OCI-M2 (cell line): ENCODE results near the gene TEDC2.
"Not testable (repeated sequence)": the region's sequence is repeated elsewhere in the genome, so short reads cannot be mapped to it uniquely, and the experiment has no call there.

Source experiments
- DNase-seq: peaks from one replicate; lab custom pipeline; 2025; ENCODE audit not compliant: unreplicated experiment; lab: John Stamatoyannopoulos, UW

TEDC2 gene, protein sequence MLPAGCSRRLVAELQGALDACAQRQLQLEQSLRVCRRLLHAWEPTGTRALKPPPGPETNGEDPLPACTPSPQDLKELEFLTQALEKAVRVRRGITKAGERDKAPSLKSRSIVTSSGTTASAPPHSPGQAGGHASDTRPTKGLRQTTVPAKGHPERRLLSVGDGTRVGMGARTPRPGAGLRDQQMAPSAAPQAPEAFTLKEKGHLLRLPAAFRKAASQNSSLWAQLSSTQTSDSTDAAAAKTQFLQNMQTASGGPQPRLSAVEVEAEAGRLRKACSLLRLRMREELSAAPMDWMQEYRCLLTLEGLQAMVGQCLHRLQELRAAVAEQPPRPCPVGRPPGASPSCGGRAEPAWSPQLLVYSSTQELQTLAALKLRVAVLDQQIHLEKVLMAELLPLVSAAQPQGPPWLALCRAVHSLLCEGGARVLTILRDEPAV

DNA sequence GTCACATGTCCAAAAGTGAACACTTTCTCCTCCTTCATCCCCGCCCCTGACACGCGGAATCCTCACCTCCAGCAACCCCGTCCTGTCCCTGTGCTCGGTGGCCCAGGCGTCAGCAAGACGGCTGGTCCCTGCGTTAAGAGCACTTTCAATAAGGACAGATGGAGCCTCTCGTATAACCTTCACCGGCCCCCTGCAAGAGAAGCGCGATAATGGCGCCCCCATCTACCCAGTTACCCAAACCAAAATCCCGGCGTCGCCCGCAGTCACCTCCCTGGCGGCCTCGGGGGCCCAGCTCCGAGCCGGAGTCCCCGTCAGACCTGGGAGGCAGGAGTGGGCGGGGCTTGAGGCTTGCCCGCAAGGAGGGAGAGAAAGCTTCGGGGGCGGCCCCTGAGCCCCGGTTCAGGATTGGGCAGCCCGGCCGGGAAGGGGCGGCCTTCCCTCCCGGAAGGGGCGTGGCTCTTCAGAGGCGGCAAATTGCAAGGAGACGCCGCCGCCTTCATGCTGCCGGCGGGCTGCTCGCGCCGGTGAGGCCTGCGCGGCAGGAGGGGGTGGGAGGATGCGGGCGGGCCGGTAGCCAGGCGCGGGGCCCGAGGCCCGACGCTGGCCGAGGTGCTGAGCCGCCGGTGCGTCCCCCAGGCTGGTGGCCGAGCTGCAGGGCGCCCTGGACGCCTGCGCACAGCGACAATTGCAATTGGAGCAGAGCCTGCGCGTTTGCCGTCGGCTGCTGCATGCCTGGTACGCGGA lies at the start of gene TEDC2:
TEDC2 (plus strand) TSS at position 463 of the 744 bp plus-strand sequence; CDS start at position 499, 36 bp downstream.
- DNase-seq, result peak; percentile 55

DNA sequence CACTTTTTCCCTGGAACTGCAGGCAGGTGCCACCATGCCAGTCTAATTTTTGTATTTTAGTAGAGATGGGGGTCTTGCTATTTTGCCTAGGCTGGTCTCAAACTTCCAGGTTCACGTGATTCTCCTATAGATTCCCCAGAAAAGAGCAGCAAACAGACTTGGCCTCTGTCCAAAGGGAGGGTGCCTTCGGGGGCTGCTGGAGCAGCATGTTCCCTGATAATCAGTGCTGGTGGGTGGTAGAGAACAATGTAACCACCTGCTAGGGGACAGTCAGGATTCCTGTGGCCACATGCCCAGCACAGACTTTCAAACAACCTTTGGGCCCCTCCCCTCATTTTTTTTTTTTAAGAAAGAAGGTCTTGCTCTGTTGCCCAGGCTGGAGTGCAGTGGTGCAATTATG lies 44.8 kb upstream of the TEDC2 start:
- no peak for DNase-seq

DNA sequence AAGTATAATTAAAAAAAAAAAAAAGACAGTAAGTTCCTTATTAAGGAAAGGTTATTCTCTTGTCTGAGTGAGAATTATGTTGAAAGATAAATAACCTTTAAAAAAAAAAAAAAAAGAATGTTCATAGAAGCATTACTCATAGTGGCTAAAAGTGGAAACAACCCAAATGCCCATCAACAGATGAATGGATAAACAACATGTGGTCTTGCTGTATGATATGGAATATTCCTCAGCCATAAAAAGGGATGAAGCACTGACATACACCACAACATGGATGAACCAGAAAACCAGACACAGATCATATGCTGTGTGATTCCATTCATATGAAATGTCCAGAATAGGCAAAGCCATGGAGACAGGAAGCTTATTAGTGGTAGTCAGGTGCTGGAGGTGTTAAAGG lies 39.9 kb upstream of the TEDC2 start:
- no peak for DNase-seq

DNA sequence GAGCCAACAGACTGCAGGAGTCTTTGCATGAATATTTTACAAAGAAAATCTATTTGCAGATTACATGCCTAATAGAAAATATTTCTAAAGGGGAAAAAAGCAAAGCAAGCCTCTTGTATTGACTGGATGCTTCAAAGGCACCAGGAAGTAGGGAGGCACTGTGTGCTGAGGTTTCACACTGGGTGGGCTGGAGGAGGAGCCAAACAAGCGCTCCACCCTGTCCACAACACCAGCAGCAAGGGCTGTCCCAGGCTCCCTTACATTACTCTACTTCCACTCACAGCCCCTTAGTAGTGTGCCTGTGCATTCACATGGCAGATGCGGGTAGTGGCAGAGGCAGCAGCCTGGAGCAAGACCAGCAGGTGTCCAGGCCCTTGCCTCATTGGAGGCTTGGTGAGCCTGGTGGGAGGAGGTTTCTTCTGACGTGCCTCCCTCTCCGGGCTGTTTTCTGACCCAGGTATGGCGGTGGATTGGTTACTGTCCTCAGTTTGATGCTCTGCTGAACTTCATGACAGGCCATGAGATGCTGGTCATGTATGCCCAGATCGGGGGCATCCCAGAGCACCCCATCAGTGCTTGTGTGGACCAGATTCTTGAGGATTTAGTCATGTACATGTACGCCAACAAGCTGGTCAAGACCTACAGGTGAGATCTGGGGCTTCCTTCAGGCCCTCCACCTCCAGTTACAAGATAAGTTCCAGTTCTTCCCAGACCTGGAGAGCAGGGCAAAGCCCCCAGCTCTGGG lies 37.6 kb upstream of the TEDC2 start:
- DNase-seq, result no peak

DNA sequence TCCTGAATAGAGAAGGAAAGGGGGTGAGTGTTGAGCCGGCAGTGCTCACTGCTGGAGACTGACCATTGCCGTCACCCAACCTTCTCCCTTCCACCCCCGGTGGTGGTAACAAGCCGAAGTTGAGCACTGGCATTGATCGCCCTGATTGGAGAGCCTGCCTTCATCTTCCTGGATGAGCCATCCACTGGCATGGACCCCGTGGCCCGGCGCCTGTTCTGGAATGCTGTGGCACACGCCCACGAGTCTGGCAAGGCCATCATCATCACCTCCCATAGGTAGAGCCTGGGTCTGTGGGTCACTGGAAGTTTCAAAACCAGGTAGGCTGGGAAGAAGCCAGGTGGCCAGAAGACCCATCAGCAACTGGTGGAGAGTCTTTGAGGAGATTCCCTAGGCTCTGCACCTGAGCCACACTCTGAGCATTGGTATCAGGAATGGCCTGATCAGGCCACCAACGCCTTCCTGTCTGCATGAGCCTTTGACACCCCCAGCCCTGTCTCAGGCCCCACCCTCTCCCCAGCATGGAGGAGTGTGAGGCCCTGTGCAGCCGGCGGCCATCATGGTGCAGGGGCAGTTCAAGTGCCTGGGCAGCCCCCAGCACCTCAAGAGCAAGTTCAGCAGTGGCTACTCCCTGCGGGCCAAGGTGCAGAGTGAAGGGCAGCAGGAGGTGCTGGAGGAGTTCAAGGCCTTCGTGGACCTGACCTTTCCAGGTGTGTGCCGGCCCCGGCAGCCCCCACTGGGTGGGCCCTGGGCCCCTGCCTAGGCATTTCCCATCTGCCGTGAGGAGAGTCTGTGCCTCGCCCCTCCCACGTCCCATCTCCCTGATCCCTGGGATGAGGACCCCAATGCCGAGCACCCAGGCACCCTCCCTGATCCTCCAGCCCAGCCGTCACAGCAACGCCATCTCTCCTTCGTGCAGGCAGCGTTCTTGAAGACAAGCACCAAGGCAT lies 35.6 kb upstream of the TEDC2 start:
- DNase-seq, result no peak

DNA sequence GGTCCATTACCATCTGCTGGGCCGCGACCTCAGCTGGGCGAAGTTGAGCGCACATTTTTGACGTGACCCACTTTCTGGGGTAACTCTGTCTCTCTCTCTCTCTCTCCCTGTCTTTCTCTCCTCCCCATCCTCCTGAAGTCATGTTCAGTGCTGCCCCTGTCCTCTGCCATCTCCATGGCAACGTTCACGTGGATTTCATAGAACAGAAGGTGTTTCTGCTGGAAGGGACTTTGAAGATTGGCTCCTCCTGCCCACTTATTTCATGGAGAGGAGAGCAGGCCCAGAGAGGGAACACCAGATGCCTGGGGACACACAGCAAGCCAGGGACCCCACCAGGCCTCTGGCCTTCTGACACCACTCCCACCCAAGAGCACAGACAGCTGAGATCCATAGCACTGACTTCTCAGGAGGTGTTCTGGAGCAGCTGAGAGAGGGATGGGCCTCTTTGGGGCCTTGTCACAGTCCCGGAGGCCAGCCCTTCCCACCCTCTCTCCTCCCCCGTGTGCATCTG lies 34.8 kb upstream of the TEDC2 start:
- DNase-seq, result no peak

DNA sequence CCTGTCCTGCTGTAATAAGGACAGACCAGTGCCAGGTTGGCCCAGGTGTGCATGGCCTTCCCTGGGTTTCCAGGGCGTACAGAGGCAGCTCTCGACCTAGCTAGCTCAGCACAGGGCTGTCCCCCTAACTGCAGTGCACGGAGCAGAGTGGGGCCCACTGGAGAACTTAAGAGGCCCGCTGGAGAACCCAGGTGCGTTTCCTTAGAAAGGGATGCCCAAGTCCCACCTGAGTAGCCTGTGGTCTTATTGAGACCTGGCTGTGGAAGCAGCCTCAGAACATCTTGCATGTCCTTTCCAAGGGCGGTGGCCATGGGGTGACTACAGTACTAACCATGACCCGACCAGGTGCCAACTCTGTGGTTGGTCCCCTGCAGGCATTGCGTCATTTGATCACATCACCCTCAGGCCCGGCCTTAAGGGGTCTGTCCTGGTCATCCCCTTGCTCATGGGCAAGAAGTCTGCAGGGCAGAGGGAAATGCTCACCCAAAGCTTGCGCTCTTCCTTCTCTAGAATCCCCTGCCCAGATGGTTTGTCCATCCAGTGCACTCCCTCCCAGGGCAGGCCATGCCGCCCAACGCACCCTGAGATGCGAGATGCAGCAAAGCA lies 34.0 kb upstream of the TEDC2 start:
- DNase-seq, result no peak

DNA sequence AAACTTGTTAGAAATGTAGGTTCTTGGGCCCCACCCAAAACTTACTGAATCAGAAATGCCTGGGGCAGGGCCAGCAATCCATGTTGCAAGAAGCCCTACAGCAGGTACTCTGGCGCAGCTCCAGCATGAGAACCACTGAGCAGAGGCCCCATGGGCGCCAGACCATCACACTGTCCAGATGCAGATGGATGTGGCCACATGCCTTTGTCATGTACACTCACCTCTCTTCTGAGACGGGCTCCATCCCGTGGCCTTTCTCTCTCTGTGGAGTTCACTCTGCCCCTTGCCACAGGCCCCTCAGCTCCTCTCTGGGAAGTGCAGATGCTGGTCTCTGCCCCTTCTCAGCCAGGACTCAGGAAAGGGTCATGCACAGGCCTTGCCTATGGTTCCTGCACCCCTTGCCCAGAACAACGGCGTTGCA lies 33.0 kb upstream of the TEDC2 start:
- DNase-seq, result no peak

DNA sequence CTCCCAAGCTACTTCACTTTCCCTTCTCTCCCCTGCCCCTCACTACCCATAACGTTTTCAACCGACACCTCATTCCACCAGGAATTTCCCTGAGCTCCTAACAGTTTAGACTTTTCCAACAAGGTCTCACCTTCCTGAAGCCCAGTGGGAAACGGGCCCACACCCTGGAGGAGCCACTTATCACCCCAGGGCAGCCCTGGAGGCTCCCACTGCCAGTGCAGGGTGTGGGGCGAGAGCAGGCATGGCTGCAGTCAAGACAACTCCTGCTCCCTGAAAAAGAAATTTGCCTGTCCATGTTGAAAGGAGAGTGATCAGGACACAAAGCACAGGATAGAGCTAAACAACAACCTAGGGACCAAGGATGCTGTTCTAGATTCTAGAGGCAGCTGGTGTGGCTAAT lies 32.4 kb upstream of the TEDC2 start:
- DNase-seq, result no peak

DNA sequence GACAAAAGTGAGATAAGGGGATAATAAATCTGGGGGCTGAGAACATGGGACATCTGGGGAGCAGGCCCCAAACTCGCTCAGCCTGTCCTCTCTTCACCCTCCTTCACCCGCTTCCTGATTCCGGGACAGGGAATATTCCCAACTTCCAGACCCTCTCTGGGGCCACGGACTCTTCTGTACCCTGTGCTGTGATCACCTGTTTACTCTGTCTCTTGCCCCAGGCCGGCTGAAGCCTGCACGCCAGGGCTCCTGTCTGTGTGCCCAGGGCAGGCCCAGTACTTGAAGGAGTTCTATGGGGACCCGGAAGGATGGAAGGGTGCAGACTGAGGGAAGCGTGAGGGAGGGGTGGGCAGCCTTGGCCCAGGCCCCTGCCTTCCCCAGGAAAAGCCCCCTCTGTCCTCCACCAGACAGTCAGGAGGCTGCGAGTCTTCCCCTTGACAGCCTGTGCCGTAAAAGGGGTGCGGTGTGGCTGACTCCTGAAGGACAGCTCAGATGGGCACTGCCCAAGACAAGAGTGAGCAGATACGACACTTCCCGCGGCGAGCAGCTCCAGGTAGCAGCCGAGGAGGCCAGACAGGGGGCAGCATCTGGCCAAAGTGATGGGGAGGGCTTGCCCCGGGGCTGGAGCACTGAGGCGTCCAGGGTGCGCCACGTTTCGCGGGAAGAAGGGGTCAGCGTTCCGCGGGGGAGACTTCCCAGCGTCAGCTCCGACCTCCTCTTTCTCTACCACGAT lies 31.7 kb upstream of the TEDC2 start:
- DNase-seq, result no peak

DNA sequence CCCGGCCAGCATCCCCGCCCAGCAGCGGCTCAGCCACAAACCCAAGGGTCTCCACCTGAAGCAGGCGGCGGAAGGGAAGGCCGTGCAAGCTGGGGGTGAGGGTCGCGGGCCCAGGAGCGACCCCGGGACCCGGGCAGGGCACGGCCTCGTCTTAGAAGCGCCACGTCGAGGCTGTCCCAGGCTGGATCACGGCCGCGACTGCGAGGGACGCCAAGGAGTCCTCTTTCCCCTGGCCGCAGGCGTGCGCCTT lies 31.2 kb upstream of the TEDC2 start:
- DNase-seq, result no peak

DNA sequence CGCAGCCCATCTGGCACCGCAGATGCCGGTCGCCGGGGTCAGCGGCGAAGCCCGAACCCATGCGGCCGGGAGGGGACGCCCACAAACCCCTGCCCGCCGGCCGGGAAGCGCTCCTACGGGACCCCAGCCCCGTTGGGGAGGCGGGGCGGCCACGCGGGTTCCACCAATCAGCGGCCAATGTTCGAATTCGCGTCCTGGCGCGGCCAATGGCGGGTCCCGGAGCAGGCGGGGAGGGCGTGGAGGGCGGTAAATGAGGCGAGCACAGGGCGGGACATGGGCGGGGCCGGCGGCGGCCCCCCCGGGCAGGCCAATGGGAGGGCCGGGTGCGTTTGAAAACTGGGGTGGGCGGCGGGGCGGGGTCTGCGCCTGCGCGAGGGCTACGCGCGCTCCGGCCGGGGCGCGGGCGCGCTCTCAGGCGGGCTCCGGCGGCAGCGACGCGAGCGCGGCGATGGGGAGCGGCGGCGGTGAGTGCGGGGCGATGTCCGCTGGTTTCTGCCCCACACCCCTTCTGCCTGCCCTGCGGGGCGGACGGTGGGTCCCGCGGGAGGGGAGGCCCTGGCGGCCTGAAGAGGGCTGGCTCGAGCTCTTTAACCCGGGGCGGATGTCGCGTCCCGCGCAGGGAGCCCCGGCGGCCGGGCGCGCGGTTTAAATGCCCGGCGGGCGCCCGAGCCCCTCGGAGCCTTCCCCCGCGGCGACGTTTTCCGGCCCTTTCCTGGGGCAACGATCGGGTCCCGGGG lies 30.7 kb upstream of the TEDC2 start, which contains the start of gene CCNF:
CCNF (plus strand) TSS at position 414 of the 737 bp plus-strand sequence; CDS start at position 449, 35 bp downstream.
- DNase-seq, result peak; percentile 25

DNA sequence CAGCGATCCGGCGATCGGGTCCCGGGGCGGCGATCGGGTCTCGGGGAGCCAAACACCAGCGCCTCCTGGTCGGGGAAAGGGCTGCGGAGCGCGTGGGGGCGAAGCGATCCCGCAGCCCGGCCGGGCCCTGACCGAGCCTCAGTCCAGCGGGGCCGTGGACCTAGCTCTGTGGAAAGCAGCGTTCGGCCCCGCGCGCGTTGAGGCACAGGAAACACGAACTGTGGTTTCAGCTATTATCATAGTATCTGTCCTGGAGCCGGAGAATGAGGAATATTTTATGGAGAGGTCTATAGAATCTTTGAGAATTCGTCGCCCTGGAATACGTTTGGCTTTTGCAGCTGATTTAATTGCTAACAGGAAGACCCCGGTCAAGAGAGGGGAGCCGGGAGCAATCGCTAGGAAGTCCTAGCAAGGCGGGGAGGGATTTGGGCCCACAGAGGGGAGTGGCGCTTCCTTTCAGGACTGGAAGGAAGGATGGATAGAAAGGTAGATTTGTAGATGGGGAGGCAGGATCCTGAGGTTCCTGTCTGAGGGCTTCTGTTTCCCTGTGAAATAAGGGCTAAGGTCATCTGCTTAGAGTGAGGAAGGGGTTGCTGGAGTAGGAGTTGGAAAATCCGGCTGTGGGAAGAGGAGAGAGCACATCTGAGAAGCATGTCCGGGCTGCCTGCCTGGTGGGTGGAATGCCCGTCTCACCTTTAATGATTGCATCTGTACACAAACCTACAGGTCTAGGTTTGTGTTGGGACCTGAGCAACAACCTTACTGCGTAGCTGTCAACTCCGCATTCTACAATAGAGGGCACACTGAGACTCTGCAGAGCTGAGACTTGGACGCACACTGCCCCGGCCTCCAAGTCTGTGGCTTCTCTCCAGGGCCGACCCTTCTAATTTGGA lies 29.9 kb upstream of the TEDC2 start:
- DNase-seq, result no peak

DNA sequence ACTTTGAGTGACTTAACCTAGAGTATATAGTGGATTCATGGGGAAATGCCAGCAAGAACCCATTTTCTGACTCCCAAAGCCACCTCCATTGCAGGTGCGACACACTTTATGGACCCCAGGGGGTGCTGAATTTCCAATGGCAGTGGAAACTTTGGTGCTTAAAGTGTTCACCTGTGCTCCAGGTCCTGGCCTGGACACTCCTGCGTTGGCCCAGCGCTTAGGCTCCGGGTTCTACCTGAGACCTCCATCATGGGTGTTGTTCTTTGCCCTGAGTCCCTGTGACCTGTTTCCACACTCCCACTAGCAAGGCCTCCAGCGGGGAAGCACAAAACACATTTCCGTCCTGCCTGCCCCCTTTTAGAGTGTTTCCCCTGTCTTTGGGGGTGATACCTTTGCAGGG lies 27.6 kb upstream of the TEDC2 start:
- DNase-seq, result no peak

DNA sequence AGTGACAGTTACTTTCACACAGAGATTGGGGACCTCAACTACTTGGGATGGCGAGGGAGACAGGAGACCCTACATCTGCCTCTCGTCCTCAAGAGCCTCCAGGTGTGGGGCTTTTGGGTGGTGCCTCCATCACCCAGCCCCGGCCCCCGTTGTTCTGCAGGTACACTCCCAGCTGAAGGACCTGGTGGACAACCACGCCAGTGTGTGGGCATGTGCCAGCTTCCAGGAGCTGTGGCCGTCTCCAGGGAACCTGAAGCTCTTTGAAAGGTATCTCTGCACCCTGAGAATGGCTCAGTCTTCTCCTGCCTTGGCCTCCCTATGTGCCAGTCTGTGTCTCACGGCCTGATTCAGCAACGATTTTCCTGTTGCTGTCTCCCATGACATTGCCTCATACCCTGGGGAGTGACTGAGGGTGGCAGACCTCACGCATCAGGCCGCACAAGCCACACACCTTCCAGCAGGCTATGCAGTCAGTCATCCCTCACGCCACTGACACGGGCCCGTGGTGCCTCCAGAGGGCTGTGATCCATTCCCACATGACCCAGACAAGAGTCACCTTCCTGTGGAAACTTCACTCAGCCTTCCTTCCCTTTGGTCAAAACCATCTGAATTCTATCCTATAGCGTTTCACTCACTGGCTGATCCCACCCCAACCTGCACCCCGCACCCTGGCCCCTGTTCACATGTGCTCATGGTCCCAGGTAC lies 27.0 kb upstream of the TEDC2 start:
- no peak for DNase-seq

DNA sequence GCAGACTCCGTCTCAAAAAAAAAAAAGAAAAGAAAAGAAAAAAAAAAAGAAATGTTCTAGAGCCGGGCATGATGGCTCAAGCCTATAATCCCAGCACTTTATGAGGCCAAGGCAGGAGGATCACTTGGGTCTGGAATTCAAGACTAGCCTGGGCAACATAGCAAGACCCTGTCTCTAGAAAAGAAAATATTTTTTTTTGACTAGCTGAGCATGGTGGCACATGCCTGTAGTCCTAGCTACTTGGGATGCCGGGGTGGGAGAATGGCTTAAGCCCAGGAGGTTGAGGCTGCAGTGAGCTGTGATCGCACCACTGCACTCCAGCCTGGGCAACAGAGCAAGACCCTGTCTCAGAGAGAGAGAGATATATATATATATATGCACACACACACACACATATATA lies 24.7 kb upstream of the TEDC2 start:
- DNase-seq, result not testable (repeated sequence)

DNA sequence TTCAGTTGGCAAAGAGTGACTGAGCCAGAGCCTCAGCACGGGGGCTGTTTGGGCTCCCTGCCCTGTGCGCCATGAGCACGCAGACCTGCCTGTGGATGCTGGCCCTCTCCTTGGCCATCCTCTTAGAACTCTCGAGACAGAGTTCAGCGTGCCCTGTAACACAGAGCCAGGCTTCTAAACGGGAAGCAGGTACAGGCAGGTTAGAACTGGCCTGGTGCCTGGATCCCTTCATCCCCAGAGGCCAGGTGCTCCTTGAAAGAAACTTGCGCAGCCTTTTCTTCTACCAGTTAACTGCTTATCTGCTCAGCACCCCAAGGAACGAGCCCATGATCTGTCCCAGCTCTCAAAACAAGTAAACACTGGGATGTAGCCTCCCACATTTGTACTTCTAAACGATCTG lies 23.8 kb upstream of the TEDC2 start:
- DNase-seq, result no peak
